Measurements from ENCODE around the gene SNRK.

The SNRK gene

DNA sequence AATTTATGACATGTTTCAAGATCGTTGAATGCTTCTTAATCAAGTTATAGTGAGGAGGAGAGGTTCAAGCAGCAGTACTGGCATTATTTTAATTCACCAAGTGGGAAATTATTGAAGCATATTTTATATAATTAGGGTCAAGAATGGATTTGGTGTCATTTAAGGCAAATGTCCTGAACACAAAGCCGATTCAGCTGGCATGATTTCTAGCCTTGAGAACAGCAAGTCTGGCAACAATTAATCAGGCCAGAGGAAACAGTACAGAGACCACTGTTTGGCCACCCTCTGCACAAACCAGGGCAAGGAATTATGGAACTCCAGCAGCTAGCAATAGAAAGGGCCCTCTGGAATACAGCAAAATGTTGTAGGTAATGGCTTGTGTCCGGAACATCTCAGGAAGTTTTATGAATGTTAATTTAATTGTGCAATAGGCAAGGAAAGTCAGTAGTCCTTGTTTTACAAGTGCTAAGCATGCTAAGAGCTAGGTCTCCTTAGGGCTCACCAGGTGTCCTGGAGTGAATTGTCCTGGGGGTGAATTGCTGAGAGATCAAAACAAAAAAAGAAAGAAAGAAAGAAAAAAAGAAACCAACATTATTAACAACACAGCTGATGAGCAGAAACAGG is 38.7 kb upstream of the SNRK start:
- TF ChIP-seq, protein P1, sequence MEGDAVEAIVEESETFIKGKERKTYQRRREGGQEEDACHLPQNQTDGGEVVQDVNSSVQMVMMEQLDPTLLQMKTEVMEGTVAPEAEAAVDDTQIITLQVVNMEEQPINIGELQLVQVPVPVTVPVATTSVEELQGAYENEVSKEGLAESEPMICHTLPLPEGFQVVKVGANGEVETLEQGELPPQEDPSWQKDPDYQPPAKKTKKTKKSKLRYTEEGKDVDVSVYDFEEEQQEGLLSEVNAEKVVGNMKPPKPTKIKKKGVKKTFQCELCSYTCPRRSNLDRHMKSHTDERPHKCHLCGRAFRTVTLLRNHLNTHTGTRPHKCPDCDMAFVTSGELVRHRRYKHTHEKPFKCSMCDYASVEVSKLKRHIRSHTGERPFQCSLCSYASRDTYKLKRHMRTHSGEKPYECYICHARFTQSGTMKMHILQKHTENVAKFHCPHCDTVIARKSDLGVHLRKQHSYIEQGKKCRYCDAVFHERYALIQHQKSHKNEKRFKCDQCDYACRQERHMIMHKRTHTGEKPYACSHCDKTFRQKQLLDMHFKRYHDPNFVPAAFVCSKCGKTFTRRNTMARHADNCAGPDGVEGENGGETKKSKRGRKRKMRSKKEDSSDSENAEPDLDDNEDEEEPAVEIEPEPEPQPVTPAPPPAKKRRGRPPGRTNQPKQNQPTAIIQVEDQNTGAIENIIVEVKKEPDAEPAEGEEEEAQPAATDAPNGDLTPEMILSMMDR (IDR thresholded peaks at IDR 0.05): no peak

DNA sequence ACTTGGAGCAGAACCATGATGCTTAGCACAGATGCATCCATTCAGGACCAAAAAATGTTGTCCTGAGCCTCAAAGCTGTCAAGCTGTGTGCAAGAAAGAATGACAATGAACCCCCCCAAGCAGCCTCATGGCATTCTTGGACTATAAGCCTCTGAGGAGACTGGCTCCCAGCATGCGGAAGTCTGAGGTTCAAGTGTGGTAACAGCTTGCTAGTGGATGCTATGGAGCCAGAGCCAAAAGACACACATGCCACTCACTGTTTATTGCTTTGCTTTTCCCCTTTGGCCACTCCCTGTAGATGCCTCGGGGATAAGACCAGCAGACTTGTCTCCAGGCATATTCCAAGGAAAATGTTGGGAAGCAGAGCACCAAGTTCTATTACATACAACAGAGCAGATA is 38.2 kb upstream of the SNRK start:
- TF ChIP-seq, protein P1 (IDR thresholded peaks at IDR 0.05): no peak

DNA sequence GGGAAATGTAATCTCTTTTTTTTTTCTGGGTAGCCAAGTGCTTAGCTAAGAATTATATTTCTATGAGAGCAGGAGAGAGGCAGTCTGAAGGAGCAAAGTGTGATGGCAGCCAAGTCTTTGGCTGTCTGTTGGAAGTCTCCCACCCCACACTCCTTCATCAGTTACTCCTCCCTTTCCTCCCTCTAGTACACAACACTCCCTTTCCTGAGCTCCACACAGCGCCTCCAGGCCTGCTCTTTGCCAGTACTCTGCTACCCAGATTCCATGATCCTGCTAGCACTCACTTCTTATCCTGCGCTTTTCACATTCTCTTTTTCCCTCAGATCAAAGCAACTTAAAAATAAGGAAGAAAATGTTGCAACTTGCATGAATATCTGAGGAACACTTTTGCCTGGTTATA is 37.4 kb upstream of the SNRK start:
- TF ChIP-seq, protein P1 (IDR thresholded peaks at IDR 0.05): no peak

DNA sequence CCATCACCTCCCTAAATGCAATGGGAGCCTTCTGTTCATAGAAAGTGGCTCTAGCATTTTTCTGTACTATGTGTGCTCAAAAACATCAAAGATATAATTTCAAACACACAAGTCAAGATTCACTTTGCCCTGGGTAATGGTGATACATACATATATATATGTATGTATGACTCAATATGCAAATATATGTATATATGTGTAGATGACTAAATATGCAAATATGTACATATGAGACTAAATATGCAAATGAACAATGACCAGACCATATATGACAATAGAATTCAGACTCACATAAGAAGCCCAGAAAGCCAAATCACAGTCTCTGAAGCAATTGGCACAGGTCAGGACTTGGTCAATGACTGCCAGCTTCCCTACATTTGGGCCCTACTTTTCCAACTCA is 36.9 kb upstream of the SNRK start:
- TF ChIP-seq, protein P1 (IDR thresholded peaks at IDR 0.05): no peak

DNA sequence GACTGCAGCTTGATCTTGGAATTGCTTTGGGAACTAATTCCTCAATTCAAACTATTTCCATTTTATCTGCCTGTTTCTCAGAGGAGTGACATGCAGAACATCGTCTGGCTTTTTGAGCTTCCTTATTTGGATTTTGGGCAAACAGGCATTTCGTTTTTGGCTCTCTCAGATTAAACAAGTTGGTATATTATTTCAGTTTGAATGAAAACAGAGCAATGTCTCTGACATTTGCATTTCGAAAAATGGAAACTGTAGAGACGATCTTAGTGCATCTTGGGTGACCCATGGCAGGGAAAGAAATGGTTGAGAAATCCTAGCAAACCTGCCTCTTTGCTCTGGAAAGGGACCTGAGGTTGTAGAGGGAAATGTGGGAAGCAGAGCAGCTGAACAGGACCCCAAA is 33.0 kb upstream of the SNRK start:
- TF ChIP-seq, protein P1 (IDR thresholded peaks at IDR 0.05): no peak

DNA sequence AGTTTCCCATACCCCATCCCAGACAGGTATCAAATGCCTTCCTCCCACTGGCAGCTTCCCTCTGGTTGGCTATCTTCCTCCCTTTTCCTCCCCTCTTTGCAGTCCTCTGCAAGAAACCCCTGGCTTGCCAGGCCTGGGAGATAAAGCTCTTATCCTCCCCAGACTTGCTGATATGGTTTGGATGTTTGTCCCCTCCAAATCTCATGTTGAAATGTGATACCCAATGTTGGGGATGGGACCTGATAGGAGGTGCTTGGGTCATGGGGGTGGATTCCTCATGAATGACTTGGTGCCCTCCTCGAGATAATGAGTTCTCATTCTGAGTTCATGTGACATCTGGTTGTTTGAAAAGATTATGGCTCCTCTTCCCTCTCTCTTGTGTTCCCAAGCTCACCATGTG is 32.2 kb upstream of the SNRK start:
- TF ChIP-seq, protein P1 (IDR thresholded peaks at IDR 0.05): no peak

DNA sequence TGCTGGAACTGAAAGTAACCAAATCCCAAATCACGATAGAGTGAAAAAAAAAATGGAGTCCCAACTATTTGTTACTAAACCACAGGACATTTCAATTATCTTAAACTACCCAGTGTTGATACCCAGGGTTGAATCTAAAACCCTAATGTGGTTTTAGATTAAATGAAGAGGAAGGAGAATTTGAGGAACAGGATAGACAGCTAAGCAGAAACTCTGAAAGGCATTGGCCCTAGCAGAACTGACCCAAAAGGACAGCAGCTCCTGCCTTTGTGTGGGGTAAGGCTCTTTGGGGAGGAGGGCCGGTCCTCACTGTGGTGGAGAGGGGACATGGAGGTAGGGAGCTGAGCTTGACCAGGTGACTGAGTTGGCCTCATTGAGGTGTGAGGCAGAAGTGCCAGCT is 30.7 kb upstream of the SNRK start:
- TF ChIP-seq, protein P1 (IDR thresholded peaks at IDR 0.05): no peak

Data from LNCAP (cell line).